ENCODE data around the gene PM20D1. TPM values are rescaled to one million over a fixed set of nuclear protein-coding genes. Genes with fewer than 3 reads are reported as not detected.

The PM20D1 gene
- total and polyA plus RNA-seq, 7 donors = 0.05 to 0.32 (median 0.23) TPM; not detected in 2

- DNase-seq (no peak), ATAC-seq (no peak)
- intact Hi-C loops (cut with DNase I) = no loop called here
- peaks cover 0 to 27% of the 10 kb centered on the region in 2 donors for H3K36me3 ChIP-seq (ENCODE audit: insufficient read depth in 1 of 2, low read depth in 1 of 2)
- H3K4me1 ChIP-seq = peaks cover 38% of the 10 kb centered on the region
- H3K9me3 ChIP-seq = no peaks in the 10 kb centered on the region
- no peak overlapping the region for H3K27ac ChIP-seq
- 72 to 89% (median 73%) methylated on average over 4 of the region's 4 CpGs for WGBS, 3 donors
- H3K4me3 ChIP-seq = no peak overlapping the region
- H3K27me3 ChIP-seq (ENCODE audit: insufficient read depth in 3 of 3, low read length in 2 of 3) = no peaks in the 10 kb centered on the region
- no peak for TF ChIP-seq CTCF (IDR thresholded peaks at IDR 0.05)
Measured at GRCh38 chr1:205803986-205804385, 45.9 kb downstream of the PM20D1 start.

GRCh38 chr1:205802060-205802459 lies 47.9 kb downstream of the PM20D1 start:
- Histone ChIP-seq H3K27ac (no peak overlapping the region), H3K27me3 (ENCODE audit: insufficient read depth in 3 of 3, low read length in 2 of 3) (no peaks in the 10 kb centered on the region), H3K4me1 (peaks cover 25% of the 10 kb centered on the region), H3K9me3 (no peaks in the 10 kb centered on the region), H3K4me3 (no peak overlapping the region), H3K36me3 (ENCODE audit: insufficient read depth in 1 of 2, low read depth in 1 of 2) (peaks cover 3 to 47% of the 10 kb centered on the region in 2 donors)
- no peak for DNase-seq
- intact Hi-C loops (cut with DNase I) = no loop called here
- 76 to 82% (median 77%) methylated on average over 8 of the region's 8 CpGs for WGBS, 3 donors
- ATAC-seq = peak in 1 of 4 donors; percentile 31
- TF ChIP-seq CTCF (IDR thresholded peaks at IDR 0.05) = no peak

GRCh38 chr1:205800981-205801703 lies 48.8 kb downstream of the PM20D1 start:
- Histone ChIP-seq H3K4me1 (peaks cover 16% of the 10 kb centered on the region), H3K4me3 (no peak overlapping the region), H3K9me3 (no peaks in the 10 kb centered on the region), H3K27me3 (ENCODE audit: insufficient read depth in 3 of 3, low read length in 2 of 3) (no peaks in the 10 kb centered on the region), H3K36me3 (ENCODE audit: insufficient read depth in 1 of 2, low read depth in 1 of 2) (peaks cover 8 to 56% of the 10 kb centered on the region in 2 donors), H3K27ac (peak overlapping the region; percentile 9)
- intact Hi-C loops (cut with DNase I) = no loop called here
- ATAC-seq (no peak), DNase-seq (no peak)
- TF ChIP-seq CTCF (IDR thresholded peaks at IDR 0.05) = no peak
- WGBS, 3 donors = 61 to 76% (median 62%) methylated on average over 7 of the region's 7 CpGs

- Histone ChIP-seq H3K4me3 (no peak overlapping the region), H3K27ac (no peak overlapping the region), H3K27me3 (ENCODE audit: insufficient read depth in 3 of 3, low read length in 2 of 3) (no peaks in the 10 kb centered on the region), H3K9me3 (no peaks in the 10 kb centered on the region), H3K4me1 (peaks cover 9% of the 10 kb centered on the region), H3K36me3 (ENCODE audit: insufficient read depth in 1 of 2, low read depth in 1 of 2) (peaks cover 11 to 63% of the 10 kb centered on the region in 2 donors)
- no peak for DNase-seq
- intact Hi-C loops (cut with DNase I) = no loop called here
- TF ChIP-seq CTCF (IDR thresholded peaks at IDR 0.05) = no peak
- no peak for ATAC-seq
- 69 to 76% (median 74%) methylated on average over 6 to 7 of the region's 7 CpGs for WGBS, 3 donors
Measured at GRCh38 chr1:205800427-205800826, 49.5 kb downstream of the PM20D1 start.

All from psoas muscle (tissue), 8 donors.